T-helper 22 cell (primary cell): ENCODE data around the gene E4F1.

Source experiments
- DNase-seq: peaks from one replicate; pipeline ENCODE4 v3.0.0-alpha.2; 2020; ENCODE audit warnings: low read depth

The E4F1 gene

DNA sequence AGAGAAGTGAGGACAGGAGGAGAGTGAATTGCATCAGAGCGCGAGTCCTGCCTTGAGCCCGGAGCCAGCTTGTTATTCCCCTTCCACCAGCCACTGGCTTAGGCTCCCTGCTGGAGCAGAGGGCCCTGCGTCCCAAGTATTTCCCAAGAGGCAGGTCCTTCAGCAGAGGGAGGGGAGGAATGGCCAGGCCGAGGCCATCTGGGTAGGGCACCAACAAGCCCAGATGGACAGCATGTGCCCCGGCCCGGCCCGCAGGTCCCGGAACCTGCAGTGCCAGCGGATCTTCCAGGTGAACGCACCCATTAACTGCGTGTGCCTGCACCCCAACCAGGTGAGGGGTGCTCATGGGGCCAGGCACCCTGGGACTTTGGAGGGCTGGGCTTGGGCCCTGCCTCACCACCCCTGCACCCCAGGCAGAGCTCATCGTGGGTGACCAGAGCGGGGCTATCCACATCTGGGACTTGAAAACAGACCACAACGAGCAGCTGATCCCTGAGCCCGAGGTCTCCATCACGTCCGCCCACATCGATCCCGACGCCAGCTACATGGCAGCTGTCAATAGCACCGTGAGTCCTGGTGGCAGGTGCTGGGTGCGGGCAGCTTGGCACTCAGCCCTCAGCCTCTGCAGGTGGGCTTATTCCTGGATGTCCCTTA is 16.5 kb upstream of the E4F1 start:
- no peak for DNase-seq

DNA sequence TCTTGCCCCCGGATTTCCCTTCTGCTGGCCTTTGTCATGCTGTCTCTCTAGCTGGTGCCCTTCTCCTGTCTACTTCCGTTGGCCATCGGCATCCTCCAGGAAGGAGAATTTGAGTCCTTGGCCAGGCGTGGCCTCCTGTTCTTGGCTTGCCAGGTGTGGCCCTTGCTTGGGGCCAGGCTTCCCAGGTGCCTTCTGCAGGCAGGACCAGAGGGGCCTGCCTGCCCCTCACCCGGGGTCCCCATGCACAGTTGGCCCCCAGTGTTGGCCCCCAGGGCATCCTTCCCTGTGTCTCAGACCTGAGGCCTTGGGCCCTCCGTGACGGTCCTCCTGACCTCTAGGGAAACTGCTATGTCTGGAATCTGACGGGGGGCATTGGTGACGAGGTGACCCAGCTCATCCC is 15.5 kb upstream of the E4F1 start:
- DNase-seq = no peak

DNA sequence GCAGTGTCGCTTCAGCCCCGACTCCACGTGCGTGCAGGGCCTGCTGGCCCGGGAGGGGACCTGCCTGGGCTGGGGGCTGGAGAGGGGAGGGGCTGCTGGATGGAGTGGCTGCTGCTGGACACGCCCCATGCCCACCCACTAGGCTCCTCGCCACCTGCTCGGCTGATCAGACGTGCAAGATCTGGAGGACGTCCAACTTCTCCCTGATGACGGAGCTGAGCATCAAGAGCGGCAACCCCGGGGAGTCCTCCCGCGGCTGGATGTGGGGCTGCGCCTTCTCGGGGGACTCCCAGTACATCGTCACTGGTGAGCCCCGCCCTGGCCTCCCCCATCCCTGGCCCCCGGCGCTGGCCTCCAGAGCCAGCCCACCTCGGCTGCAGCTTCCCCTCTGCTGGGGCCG is 15.1 kb upstream of the E4F1 start:
- DNase-seq = no peak

DNA sequence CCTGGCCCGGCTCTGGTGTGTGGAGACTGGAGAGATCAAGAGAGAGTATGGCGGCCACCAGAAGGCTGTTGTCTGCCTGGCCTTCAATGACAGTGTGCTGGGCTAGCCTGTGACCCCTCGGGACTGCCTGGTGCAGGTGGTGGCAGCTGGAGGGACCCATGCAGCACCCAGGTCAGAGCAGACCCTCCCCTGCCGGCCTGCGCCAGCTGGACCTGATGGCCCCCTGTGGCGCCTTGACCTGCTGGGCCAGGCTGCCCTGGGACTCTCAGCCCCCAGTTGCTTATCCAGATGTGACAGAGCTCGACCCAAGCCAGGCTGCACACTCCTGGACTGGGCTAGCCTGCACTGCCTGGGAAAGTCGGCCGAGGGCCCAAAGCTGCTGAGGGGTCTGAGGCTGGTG is 14.6 kb upstream of the E4F1 start:
- no peak for DNase-seq

DNA sequence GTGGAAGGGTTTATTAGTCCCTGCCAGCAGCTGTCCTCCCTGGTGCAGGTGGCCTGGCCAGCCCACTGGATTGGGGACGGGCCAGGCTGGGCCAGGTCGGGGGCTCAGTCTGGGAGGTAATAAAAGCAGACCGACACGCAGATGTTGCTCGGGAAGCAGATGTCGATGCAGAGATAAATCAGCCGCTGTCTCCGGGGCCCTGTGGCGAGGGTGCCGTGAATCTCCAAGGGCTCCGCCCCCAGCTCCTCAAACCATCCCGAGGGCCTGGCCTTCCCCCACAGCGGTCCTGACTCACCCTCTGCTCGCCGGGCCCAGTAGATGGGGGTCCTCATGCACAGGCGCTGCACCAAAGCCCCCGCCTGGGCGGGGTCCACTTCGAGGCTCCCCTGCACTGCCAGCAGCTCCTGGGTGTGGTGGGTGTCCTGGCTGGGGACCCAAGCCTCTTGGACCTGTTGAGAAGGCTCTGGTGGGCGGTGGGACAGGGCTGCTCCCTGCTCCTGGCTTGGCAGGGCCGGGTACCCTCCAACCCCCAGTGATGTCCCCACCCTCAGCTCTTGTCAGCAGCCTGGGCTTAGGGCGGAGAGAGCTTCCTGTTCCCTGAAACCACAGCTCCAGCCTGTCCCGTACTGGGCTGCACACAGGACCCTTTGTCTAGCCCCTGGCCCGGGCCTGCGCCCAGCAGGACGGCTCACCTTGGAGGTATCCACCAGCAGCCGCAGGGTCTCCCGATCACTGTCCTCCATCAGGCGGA is 14.0 kb upstream of the E4F1 start:
- no peak for DNase-seq

DNA sequence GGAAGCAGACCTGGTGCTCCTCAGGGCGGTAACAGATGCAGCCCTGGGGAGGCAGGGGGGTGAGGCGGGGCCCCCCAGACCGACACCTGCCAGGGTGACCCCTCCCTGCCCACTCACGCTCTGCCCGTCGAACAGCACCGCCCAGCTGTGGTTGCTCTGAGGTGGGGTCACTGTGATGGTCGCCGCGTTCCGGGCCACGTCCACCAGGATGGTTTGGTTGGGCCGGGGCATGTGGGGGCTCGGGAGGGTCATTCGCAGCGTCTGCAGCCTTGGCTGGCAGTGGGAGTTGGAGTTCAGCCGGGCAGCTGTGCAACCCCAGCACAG is 13.4 kb upstream of the E4F1 start:
- DNase-seq = no peak

DNA sequence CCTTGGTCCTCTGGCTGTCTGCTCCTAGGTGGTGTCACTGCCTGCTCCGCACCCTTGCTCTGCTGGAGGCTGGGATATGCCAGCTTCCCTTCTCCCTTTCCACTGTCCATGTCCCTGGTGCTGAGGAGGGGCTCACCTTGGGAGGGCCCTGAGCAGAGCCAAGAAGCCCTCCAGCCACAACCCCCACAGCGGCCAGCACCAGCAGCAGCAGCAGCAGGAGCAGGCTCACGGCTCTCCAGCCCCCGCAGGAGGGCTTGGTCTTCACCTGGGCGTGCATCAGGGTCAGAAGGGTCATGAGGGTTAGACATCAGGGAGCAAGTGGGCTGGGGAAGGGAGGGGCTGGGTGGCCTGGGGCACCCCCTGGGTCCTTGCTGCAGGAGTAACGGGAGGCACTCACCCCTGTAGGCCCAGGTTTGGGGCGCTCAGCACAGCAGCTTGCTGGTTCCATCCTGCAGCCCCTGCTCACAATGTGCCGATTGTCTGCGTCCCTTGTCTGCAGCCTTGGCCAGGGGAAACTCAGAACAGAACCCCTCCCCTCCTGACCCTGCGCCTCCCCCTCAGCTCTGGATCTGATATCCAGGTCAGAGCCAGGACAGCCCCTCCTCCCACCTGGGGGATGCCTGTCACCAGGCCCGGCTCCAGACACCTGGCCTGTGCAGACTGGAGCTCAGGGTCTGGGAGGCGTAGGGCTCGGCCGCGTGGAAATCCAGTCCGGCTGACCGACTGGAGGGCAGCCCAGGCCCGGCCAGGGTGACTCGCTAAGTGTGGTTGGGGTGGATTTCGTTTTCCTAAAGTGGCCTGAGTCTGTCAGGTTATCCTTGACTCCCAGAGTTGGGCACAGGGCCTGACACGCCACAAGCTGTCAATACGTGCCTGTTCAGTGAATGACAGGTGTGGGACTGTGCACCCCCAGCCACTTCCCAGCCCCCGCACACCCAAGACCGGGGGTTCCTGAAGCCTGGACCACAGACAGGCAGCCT is 12.7 kb upstream of the E4F1 start, which contains the start of gene BRICD5:
TSS of gene BRICD5 (minus strand) at position 478 of the 980 bp plus-strand sequence. CDS start at position 448, 30 bp downstream.
- no peak for DNase-seq

DNA sequence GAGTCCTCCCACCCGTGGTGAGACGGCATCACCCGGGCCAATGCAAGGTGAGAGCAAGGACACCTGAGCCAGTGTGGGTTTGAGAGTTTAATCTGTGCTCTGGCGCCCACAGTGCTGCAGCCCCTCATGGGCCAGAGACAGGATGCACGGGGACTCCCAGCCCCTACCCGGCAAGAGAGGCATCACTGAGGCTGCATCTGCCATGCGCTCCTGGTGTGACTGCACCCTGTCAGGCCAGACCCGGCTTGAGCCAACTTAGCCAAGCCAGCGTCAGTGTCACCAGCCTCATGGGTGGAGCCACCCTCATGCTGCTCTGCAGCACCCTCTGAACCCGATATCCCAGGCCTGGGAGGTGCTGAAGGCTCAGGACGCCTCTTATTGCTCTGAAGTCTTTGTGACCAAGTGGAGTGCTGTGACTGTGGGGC is 11.5 kb upstream of the E4F1 start:
- DNase-seq = no peak

DNA sequence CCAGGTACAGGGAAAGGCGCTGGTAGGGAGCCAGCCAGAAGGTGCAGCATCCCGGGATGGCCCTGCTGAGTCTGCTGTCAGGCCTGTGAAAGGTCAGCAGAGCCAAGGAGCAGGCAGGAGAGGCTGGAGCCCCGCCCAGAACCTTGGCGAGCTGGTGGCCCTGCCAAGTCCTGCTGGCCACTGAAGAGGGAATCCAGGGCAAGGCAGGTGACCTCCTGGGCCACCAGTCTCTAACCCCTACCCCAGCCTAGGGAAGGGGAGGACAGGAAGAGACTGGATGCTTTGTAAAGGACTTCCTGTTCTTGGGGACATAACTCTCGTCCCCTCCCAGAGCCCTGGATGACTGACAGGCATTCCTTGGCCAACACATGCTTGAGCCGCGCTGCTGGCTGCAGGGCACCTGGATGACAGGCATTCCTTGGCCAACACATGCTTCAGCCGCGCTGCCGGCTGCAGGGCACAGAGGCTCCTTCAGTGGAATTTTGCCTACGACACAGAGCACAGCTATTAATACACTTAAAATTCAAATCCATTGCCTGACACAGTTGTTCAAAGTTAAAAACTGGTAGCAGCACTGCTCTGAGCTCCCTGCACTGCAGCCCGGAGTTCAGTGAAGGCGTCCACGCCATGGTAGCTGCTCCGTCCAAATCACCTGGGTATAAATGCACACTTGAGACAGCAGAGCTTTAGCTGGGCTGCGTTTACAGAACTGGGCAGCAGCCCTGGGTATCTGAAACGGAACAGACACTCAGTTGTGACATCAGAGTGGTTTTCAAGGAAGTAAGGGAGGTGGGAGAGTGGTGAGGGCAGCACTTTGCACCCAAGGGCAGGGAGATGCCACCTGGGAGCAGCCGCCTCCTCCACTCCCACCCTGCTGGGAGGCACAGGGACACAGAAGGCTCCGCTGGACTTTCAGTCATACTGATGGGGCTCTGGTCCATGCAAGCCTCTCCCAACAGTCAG is 10.7 kb upstream of the E4F1 start:
- DNase-seq = no peak

DNA sequence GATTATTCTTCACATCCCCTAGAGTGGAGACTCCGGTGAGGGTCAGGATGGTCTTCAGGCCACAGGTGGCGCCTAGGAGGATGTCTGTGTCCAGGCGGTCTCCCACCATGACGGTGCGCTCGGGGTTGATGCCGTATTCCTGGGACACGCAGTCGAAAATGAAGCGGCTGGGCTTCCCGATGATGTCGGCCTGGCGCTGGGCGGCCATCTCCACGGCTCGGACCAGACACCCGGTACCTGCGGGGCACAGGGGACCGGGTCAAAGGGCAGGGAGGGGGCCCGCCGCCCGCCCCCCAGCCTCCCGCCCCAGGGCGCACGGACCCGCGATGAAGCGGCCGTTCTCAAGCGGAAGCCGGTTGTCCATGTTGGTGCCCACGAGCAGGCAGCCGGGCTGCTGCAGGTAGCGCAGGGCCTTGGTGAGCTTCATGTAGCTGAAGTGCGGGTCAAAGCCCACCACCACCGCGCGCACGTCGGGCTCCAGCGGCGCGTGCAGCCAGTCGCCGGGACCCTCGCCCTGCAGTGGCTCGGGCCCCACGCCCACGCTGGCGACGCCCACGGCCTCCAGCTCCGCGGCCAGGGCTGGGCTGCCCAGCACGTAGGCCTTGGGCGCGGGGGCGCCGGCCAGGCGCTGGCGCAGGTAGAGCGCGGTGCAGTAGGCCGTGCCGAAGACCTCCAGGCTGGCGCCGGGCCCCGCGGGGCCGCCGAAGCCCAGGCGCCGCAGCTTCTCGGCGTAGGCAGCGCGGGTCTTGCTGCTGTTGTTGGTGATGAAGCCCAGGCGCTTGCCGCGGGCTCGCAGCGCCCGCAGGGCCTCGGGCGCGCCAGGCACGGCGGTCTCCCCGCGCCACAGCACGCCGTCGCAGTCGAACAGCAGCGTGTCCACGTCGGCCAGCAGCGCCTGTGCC is 9.3 kb upstream of the E4F1 start:
- no peak for DNase-seq

DNA sequence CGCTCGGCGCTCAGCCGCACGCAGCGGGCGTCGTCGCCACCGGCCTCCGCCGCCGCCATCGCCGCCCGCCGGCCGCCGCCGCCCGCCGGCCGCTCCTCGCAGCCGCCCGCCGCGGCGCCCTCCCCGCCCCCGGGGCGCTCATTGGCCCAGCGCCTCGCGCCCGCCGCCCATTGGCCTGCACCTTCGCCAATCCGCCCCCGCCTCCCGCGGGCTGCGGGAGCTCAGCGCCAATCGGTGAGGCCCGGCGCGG is 8.7 kb upstream of the E4F1 start, which contains the start of gene PGP:
TSS of gene PGP (minus strand) at position 122 of the 250 bp plus-strand sequence. CDS start at position 59, 63 bp downstream.
- no peak for DNase-seq

DNA sequence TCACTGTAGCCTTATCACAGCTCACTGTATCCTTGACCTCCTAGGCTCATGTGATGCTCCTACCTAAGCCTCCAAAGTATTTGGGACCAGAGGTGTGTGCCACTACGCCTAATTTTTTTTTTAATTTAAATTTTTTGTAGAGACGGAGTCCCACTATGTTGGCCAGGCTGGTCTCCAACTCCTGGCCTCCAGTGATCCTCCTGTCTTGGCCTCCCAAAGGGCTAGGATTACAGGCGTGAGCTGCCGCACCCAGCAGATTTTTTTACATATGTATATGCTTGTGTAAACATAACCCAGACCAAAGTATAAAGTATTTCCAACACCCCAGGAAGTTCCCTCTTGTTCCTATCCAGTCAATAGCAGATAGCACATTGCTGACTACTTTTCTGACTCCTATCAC is 7.1 kb upstream of the E4F1 start:
- no peak for DNase-seq

DNA sequence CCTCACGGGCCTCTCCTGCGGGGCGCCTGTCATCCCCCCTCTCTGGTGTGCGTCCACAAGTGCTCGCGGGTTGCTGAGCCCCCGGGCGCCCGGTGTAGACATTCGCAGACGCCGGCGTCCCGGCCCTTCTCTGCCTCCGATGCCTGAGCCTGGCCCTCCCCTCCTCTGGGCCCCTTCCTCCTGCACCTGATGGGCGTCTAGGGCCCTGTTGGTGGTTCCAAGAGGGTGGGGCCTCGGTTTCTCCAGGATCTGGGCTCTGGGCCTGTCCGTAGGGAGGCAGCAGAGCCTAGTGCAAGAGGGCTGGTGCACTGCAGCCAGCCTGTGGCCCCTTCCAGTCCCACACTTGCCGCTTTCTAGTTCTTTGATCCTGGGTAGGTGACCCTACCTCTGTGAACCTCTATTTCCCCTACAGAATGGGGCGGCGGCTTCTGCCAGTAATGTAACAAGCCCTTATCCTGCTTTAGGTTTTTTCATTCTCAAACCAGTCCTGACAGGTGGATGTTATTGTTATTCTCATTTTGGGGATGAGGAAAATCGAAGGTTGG is 623 bp downstream of the E4F1 start:
- DNase-seq = no peak

DNA sequence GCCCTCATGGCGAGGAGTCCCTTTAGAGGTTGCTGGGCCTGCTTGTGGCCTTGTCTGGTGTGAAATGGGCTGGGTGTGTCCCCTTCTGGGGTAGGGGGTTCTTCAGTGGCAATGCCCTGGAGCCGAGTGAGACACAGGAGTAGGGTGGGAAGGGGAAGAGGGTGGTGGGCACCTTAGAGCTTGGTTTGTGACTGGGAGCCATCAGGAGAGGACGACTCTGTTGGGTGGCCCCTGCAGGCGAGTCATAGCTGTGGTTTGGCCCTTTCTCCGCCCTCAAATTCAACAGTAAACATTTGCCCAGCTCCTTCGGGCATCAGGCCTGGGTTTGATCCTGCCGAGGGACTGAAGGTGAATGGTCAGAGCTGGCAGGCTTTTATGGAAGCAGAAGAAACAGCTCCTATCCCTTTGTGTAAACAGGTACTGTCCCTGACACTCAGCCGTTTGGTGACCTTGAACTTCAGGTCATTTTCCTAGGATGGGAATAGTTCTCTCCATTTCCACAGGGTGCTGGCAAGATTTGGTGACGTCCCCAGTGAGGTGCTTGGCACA is 2.9 kb downstream of the E4F1 start:
- DNase-seq = no peak

DNA sequence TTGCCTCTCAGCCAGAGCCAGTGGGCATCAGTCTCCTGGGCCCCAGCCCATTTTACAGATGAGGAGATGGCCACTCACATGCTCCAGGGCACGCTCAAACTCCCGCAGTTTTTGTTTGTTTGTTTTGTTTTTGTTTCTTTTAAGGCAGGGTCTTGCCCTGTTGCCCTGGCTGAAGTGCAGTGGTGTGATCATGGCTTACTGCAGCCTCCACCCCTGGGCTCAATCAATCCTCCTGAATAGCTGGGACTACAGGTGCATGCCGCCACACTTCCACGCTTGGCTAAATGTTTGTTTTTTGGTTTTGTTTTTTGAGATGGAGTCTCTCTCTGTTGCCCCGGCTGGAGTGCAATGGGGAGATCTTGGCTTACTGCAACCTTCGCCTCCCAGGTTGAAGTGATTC is 3.5 kb downstream of the E4F1 start:
- no peak for DNase-seq

DNA sequence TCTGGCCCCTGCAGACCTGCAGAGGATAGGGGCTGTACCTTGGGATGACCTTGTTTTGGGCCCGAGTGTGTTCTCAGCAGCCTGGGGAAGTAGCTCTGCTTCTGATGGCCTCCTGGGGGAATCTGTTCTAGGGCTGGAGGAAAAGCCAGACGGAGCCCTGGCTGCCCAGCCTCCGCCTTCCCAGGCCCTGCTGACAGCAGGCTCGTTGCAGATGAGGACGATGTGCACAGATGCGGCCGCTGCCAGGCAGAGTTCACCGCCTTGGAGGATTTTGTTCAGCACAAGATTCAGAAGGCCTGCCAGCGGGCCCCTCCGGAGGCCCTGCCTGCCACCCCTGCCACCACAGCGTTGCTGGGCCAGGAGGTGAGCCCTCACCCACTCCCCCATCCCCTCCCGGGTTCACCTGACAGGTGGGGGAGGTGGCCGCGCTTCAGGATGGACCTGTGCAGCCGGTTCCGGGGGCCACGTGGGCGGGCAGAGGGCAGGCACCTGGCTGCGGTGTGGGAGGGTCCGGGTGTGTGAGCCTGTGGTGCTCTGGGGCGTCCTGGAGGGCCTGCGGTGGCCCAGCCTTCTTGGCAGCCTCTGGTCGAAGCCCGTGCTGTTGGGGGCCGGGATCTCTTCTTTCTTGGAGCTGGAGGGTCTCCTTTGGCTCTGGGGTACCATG is 4.9 kb downstream of the E4F1 start:
- DNase-seq = no peak

DNA sequence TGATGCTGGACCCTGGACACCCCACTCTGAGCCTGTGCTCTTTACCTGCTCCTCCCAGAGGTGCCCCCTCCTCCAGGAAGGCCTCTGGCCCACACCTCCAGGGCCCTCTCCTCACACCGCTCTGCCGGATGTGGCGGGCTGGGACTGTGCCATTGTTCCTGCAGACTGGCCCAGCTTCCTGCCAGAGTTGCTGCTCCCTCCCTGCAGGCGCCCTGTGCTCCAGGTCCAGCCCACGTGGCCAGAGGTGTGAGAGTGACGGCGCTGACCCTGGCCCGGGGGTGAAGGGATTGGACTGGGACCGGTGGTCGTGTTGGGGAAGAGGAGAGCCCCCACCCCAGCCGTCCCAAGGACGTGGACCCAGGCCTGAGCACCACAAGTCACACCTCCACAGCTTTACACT is 5.7 kb downstream of the E4F1 start:
- DNase-seq = no peak

DNA sequence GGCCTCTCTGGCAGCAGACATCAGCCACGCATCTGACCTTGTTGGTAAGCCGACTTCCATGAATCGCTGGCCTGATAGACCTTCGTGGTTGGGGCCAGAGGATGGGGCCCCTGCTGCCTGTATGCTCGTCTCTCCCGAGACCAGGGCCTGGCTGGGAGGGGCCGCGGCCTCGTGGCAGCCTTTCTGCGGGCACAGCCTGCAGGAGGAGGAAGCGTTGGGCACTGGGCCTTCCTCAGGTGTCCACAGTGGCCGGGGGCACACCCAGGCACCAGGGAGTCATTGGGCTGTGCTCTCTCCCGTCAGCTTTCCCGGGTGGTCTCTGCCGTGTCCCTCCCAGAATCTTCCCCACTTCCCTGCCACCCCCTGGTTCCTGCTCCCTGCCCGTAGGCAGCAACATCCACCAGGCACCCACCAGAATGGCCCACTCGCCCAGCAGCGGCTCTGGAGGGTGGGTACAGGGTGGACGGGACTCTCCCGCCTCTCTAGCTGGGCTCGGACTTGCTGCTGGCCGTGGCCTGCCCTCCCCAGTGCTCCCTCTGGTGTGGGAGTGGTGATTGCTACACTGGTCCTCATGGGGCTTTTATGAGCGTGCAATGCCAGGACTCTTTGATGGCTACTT is 6.3 kb downstream of the E4F1 start:
- DNase-seq = no peak

DNA sequence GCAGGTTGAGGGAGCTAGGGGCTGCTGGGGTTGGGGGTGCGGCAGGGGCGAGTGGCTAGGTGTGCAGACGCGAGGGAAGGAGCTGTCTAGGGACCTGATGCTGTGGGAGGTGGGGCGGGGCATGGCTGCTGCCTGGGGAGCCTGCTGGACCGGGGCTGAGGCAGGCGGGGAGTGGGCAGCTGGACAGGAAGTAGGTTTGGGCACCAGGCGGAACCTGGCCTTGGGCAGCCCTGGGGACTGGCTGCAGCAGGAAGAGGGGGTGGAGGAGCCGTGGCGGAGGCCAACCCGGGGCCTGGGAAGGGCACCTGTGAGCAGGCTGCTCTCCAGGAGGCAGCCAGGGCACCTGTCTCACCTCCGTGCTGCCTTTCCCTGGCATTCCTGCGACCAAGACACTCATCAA is 7.0 kb downstream of the E4F1 start:
- DNase-seq = no peak
